C4-2B (cell line): ENCODE measurements around the gene PIK3C2A.

ENCODE experiments used
- H3K27ac ChIP-seq: fragments of 450-650 bp; 2 replicates; pipeline ENCODE4 v1.5.1; 2017
- CTCF ChIP-seq: fragments of 450-650 bp; conservative IDR thresholded peaks from 2 replicates; pipeline ENCODE4 v1.5.1; 2017; ENCODE audit warnings: mild to moderate bottlenecking
- ZFX ChIP-seq: fragments of 450-650 bp; IDR thresholded peaks from 2 replicates; pipeline ENCODE4 v1.6.1; 2017

PIK3C2A gene

GRCh38 chr11:17159441-17159840 is 48.3 kb downstream of the PIK3C2A start:
- no peak for TF ChIP-seq CTCF
- TF ChIP-seq ZFX, result no peak
- no peak overlapping the region for H3K27ac ChIP-seq
